Measurements from ENCODE around the gene ADAMTS7. TPM values are rescaled to one million over a fixed set of nuclear protein-coding genes. Genes with fewer than 3 reads are reported as not detected.

The ADAMTS7 gene
- total RNA-seq, 1 experiment from 2014 or later = 12.0 TPM

DNA sequence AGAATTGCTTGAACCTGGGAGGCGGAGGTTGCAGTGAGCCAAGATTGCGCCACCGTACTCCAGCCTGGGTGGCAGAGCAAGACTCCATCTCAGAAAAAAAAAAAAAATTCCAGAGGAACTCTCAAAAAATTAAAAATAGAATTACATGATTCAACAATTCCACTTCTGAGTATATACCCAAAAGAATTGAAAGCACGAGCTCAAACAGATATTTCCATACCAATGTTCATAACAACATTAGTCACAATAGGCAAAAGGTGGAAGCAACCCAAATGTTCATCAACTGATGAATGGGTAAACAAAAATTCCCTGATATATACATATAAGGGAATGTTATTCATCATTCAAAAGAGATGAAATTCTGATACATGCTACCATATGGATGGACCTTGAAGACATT, 44.5 kb upstream of the ADAMTS7 start:
- ChIA-PET POLR2A (interaction anchor here (0.7 kb wide), 1 partner anchor 96 kb away, joined by 3 read pairs; no protein-coding TSS in a partner anchor), CTCF (no interaction called here), RAD21 (ENCODE audit: low non-redundant PET in 1 of 2, low total read pairs in 2 of 2, uncharacterized antibody in 2 of 2, unreplicated experiment in 2 of 2) (no interaction called here)
- no peak overlapping the region for H3K4me3 ChIP-seq (replicated peaks in 1 of 2; ENCODE audit: low read depth in 1 of 2, low read length in 2 of 2)
- no peaks in the 10 kb centered on the region for H3K79me2 ChIP-seq (ENCODE audit: insufficient read depth, low read length)
- H3K9me2 ChIP-seq (ENCODE audit: insufficient read depth) = no peaks in the 10 kb centered on the region
- peaks cover 0 to 8% of the 10 kb centered on the region in 2 experiments; a peak in 2 of 4 replicates for H3K4me1 ChIP-seq (ENCODE audit: control insufficient read depth in 1 of 2, insufficient read depth in 2 of 2, low read length in 2 of 2)
- no peaks in the 10 kb centered on the region for H3K9me3 ChIP-seq (ENCODE audit: control insufficient read depth in 1 of 2, insufficient read depth in 1 of 2, low read depth in 1 of 2, low read length in 2 of 2)
- intact Hi-C loops (cut with micrococcal nuclease) = no loop called here
- no peaks in the 10 kb centered on the region for H3K27me3 ChIP-seq (ENCODE audit: insufficient read depth, low read length)
- H3K27ac ChIP-seq (ENCODE audit: low read depth, low read length) = no peak overlapping the region
- no peak overlapping the region for H3K4me2 ChIP-seq (ENCODE audit: low read length)
- no peaks in the 10 kb centered on the region for H3K36me3 ChIP-seq (ENCODE audit: control insufficient read depth in 1 of 2, insufficient read depth in 2 of 2, low read length in 2 of 2)
- no peak for TF ChIP-seq EZH2 (IDR thresholded peaks at IDR 0.05)
- TF ChIP-seq POLR2A (IDR thresholded peaks at IDR 0.05; ENCODE audit: borderline replicate concordance, extremely low read depth, insufficient read depth, insufficient read length) = no peak
- H2AFZ ChIP-seq (ENCODE audit: low read depth, low read length, poor library complexity, severe bottlenecking) = no peak overlapping the region
- no TSS peak for BruUV-seq (replicated peaks)
- no peak for DNase-seq (ENCODE audit: low read depth, low spot score)
- no peaks in the 10 kb centered on the region for H4K20me1 ChIP-seq (ENCODE audit: insufficient read depth)
- H3K9ac ChIP-seq (ENCODE audit: low read length) = no peak overlapping the region
- no peak for ATAC-seq

DNA sequence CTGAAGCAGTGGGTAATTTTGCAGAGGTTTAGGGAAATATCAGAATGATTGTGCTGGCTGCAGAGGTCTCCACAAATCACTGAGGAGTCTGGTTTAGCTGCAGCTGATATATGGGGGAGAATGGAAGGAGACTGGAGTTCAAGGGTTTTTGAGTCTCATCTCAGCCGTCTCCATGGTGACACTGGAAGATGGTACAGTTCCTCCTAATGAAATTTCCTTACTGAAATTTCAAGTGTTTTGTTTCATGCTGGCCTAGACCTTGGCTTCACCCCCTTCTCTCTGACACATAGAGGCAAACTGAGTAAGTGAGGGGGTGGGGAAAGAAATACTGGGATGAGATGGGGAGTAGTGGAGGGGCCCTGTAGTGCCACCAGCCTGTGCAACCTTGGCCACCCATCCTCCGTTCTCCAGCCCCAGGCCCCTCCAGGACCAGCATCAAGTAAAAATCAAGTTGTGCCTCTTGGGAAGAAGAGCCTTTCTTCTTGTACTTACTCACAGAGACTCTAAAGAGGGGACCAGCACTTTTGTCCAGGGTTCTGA, 43.6 kb upstream of the ADAMTS7 start:
- H3K4me1 ChIP-seq (ENCODE audit: control insufficient read depth in 1 of 2, insufficient read depth in 2 of 2, low read length in 2 of 2) = peaks cover 0 to 6% of the 10 kb centered on the region in 2 experiments; a peak in 2 of 4 replicates
- ATAC-seq (no peak), DNase-seq (ENCODE audit: low read depth, low spot score) (no peak)
- TF ChIP-seq, protein P1, sequence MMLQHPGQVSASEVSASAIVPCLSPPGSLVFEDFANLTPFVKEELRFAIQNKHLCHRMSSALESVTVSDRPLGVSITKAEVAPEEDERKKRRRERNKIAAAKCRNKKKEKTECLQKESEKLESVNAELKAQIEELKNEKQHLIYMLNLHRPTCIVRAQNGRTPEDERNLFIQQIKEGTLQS (IDR thresholded peaks at IDR 0.05) = no peak
- TF ChIP-seq EZH2 (IDR thresholded peaks at IDR 0.05) (no peak), EZH2phosphoT487 (IDR thresholded peaks at IDR 0.05; ENCODE audit: borderline replicate concordance) (no peak), YY1 (IDR thresholded peaks at IDR 0.05; ENCODE audit: extremely low read depth, insufficient replicate concordance, low read depth, low read length) (no peak)
- no peak overlapping the region for H2AFZ ChIP-seq (ENCODE audit: low read depth, low read length, poor library complexity, severe bottlenecking)
- no peak overlapping the region for H3K27ac ChIP-seq (ENCODE audit: low read depth, low read length)
- H3K4me2 ChIP-seq (ENCODE audit: low read length) = no peak overlapping the region
- no peaks in the 10 kb centered on the region for H3K27me3 ChIP-seq (ENCODE audit: insufficient read depth, low read length)
- intact Hi-C loops (cut with micrococcal nuclease) = no loop called here
- H4K20me1 ChIP-seq (ENCODE audit: insufficient read depth) = no peaks in the 10 kb centered on the region
- no peak overlapping the region for H3K9ac ChIP-seq (ENCODE audit: low read length)
- no peak overlapping the region for H3K4me3 ChIP-seq (replicated peaks in 1 of 2; ENCODE audit: low read depth in 1 of 2, low read length in 2 of 2)
- no peaks in the 10 kb centered on the region for H3K9me2 ChIP-seq (ENCODE audit: insufficient read depth)
- H3K9me3 ChIP-seq (ENCODE audit: control insufficient read depth in 1 of 2, insufficient read depth in 1 of 2, low read depth in 1 of 2, low read length in 2 of 2) = no peaks in the 10 kb centered on the region
- ChIA-PET CTCF (no interaction called here), RAD21 (ENCODE audit: low non-redundant PET in 1 of 2, low total read pairs in 2 of 2, uncharacterized antibody in 2 of 2, unreplicated experiment in 2 of 2) (no interaction called here), POLR2A (interaction anchor here (0.7 kb wide), 1 partner anchor 95 kb away, joined by 3 read pairs; no protein-coding TSS in a partner anchor)
- H3K79me2 ChIP-seq (ENCODE audit: insufficient read depth, low read length) = no peaks in the 10 kb centered on the region
- BruUV-seq (replicated peaks) = no TSS peak
- H3K36me3 ChIP-seq (ENCODE audit: control insufficient read depth in 1 of 2, insufficient read depth in 2 of 2, low read length in 2 of 2) = no peaks in the 10 kb centered on the region

Measured in HCT116 (cell line).